Activated CD4-positive, alpha-beta T cell treated with anti-CD3 and anti-CD28 coated beads for 4 hours (primary cell): Measurements from ENCODE around the gene ACOT9.
"Not testable (repeated sequence)": the region's sequence is repeated elsewhere in the genome, so short reads cannot be mapped to it uniquely, and the experiment has no call there.

Source experiments
- DNase-seq, 2 donors: peaks; one replicate each; pipeline ENCODE4 v3.0.0-alpha.2; 2020

Gene ACOT9

GRCh38 chrX:23742697-23743622, at the start of gene ACOT9:
Gene ACOT9, minus strand, starts transcription at chrX:23743276. Its CDS starts 132 bp downstream, at chrX:23743144.
- peak; percentile 47 to 54 for DNase-seq

- DNase-seq: no peak
These were observed 47.0 kb upstream of the ACOT9 start for GRCh38 chrX:23790155-23790497.

- no peak for DNase-seq
These were observed 46.5 kb upstream of the ACOT9 start for GRCh38 chrX:23789386-23790154.

GRCh38 chrX:23788946-23789345, 45.9 kb upstream of the ACOT9 start:
- no peak for DNase-seq

GRCh38 chrX:23788521-23788920, 45.4 kb upstream of the ACOT9 start:
- DNase-seq: no peak

GRCh38 chrX:23787745-23788118, 44.7 kb upstream of the ACOT9 start:
- no peak for DNase-seq

GRCh38 chrX:23786268-23786815, 43.3 kb upstream of the ACOT9 start:
- DNase-seq: no peak

GRCh38 chrX:23785580-23785979, 42.5 kb upstream of the ACOT9 start:
- no peak for DNase-seq

- no peak for DNase-seq
These were observed 41.6 kb upstream of the ACOT9 start for GRCh38 chrX:23784470-23785331.

- DNase-seq: no peak
These were observed 40.8 kb upstream of the ACOT9 start for GRCh38 chrX:23783589-23784469.

- DNase-seq: peak; percentile 90 to 94
These were observed 40.0 kb upstream of the ACOT9 start, which contains the start of gene SAT1 for GRCh38 chrX:23782863-23783588. Gene SAT1, plus strand, starts transcription at chrX:23783173. Its CDS starts 179 bp downstream, at chrX:23783352.

- DNase-seq: no peak
These were observed 39.4 kb upstream of the ACOT9 start for GRCh38 chrX:23782455-23782854.

- no peak for DNase-seq
These were observed 35.9 kb upstream of the ACOT9 start for GRCh38 chrX:23779025-23779424.

GRCh38 chrX:23776363-23776762, 33.3 kb upstream of the ACOT9 start:
- DNase-seq: no peak

- peak; percentile 41 to 46 for DNase-seq
These were observed 30.6 kb upstream of the ACOT9 start for GRCh38 chrX:23773601-23774175.

GRCh38 chrX:23771086-23771485, 28.0 kb upstream of the ACOT9 start:
- DNase-seq: not testable (repeated sequence)

- no peak for DNase-seq
These were observed 27.1 kb upstream of the ACOT9 start for GRCh38 chrX:23770142-23770541.

GRCh38 chrX:23766650-23767551, 23.8 kb upstream of the ACOT9 start:
- no peak for DNase-seq

- no peak for DNase-seq
These were observed 22.8 kb upstream of the ACOT9 start for GRCh38 chrX:23765868-23766267.
